Effector memory CD4-positive, alpha-beta T cell (primary cell): Measurements from ENCODE around the gene CAMK2A.

Experiments used
- DNase-seq, 3 donors: peaks; one replicate each; pipeline ENCODE4 v3.0.0-alpha.2; 2020
- H3K27ac ChIP-seq: 2 replicates; pipeline ENCODE4 v1.7.0; 2013; ENCODE audit warnings: mild to moderate bottlenecking, low read length, moderate library complexity; ENCODE audit not compliant: insufficient read depth, poor library complexity, severe bottlenecking
- H3K27me3 ChIP-seq: replicated peaks from 2 replicates; pipeline ENCODE4 v1.7.0; 2013; ENCODE audit warnings: mild to moderate bottlenecking, low read length; ENCODE audit not compliant: insufficient read depth, control insufficient read depth, poor library complexity, severe bottlenecking
- H3K36me3 ChIP-seq: 2 replicates; pipeline ENCODE4 v1.7.0; 2013; ENCODE audit warnings: mild to moderate bottlenecking, low read length, moderate library complexity; ENCODE audit not compliant: control insufficient read depth, insufficient read depth
- H3K4me1 ChIP-seq: 2 replicates; pipeline ENCODE4 v1.7.0; 2013; ENCODE audit warnings: low read length, mild to moderate bottlenecking; ENCODE audit not compliant: control insufficient read depth, insufficient read depth, poor library complexity, severe bottlenecking
- H3K4me3 ChIP-seq: 2 replicates; pipeline ENCODE4 v1.7.0; 2013; ENCODE audit warnings: low read length, low read depth, mild to moderate bottlenecking; ENCODE audit not compliant: insufficient read depth, poor library complexity, severe bottlenecking
- H3K9me3 ChIP-seq: 2 replicates; pipeline ENCODE4 v1.7.0; 2013; ENCODE audit warnings: mild to moderate bottlenecking, low read length, moderate library complexity; ENCODE audit not compliant: control insufficient read depth

The CAMK2A gene

GRCh38 chr5:150206098-150206778, 83.3 kb downstream of the CAMK2A start:
- no peaks in the 10 kb centered on the region for H3K9me3 ChIP-seq
- no peak overlapping the region for H3K4me3 ChIP-seq
- H3K4me1 ChIP-seq, result peaks cover 7% of the 10 kb centered on the region
- no peaks in the 10 kb centered on the region for H3K36me3 ChIP-seq
- no peak overlapping the region for H3K27ac ChIP-seq
- no peaks in the 10 kb centered on the region for H3K27me3 ChIP-seq
- no peak for DNase-seq

GRCh38 chr5:150204590-150204960, 85.0 kb downstream of the CAMK2A start:
- DNase-seq, result no peak
- H3K27ac ChIP-seq, result no peak overlapping the region
- H3K4me1 ChIP-seq, result peaks cover 7% of the 10 kb centered on the region
- no peak overlapping the region for H3K4me3 ChIP-seq
- no peaks in the 10 kb centered on the region for H3K27me3 ChIP-seq
- no peaks in the 10 kb centered on the region for H3K36me3 ChIP-seq
- no peaks in the 10 kb centered on the region for H3K9me3 ChIP-seq

- Histone ChIP-seq H3K36me3 (no peaks in the 10 kb centered on the region), H3K9me3 (no peaks in the 10 kb centered on the region), H3K4me1 (peaks cover 3% of the 10 kb centered on the region), H3K27ac (no peak overlapping the region), H3K27me3 (no peaks in the 10 kb centered on the region), H3K4me3 (no peak overlapping the region)
- DNase-seq, result no peak
These were observed 85.6 kb downstream of the CAMK2A start for GRCh38 chr5:150203832-150204589.

- no peak for DNase-seq
- Histone ChIP-seq H3K27me3 (no peaks in the 10 kb centered on the region), H3K36me3 (no peaks in the 10 kb centered on the region), H3K4me3 (no peak overlapping the region), H3K27ac (no peak overlapping the region), H3K9me3 (no peaks in the 10 kb centered on the region), H3K4me1 (no peaks in the 10 kb centered on the region)
These were observed 87.1 kb downstream of the CAMK2A start for GRCh38 chr5:150202501-150202900.

GRCh38 chr5:150197476-150197875, 92.1 kb downstream of the CAMK2A start:
- no peaks in the 10 kb centered on the region for H3K9me3 ChIP-seq
- no peak overlapping the region for H3K4me3 ChIP-seq

GRCh38 chr5:150196986-150197385, 92.6 kb downstream of the CAMK2A start:
- no peak overlapping the region for H3K27ac ChIP-seq
- H3K9me3 ChIP-seq, result no peaks in the 10 kb centered on the region
- no peak overlapping the region for H3K4me3 ChIP-seq
- H3K27me3 ChIP-seq, result no peaks in the 10 kb centered on the region
- DNase-seq, result no peak
- H3K36me3 ChIP-seq, result no peaks in the 10 kb centered on the region
- H3K4me1 ChIP-seq, result no peaks in the 10 kb centered on the region

More at GRCh38 chr5:150197476-150197875, 92.1 kb downstream of the CAMK2A start:
- no peak for DNase-seq
- no peaks in the 10 kb centered on the region for H3K36me3 ChIP-seq
- no peaks in the 10 kb centered on the region for H3K4me1 ChIP-seq
- no peaks in the 10 kb centered on the region for H3K27me3 ChIP-seq
- H3K27ac ChIP-seq, result no peak overlapping the region

- DNase-seq, result no peak
- no peaks in the 10 kb centered on the region for H3K9me3 ChIP-seq
- H3K4me3 ChIP-seq, result no peak overlapping the region
- H3K27me3 ChIP-seq, result no peaks in the 10 kb centered on the region
- no peaks in the 10 kb centered on the region for H3K36me3 ChIP-seq
- no peak overlapping the region for H3K27ac ChIP-seq
- no peaks in the 10 kb centered on the region for H3K4me1 ChIP-seq
These were observed 93.1 kb downstream of the CAMK2A start for GRCh38 chr5:150196514-150196913.

GRCh38 chr5:150195736-150196485, 93.7 kb downstream of the CAMK2A start:
- H3K9me3 ChIP-seq, result no peaks in the 10 kb centered on the region
- H3K27me3 ChIP-seq, result no peaks in the 10 kb centered on the region
- no peak overlapping the region for H3K27ac ChIP-seq
- no peak for DNase-seq
- H3K36me3 ChIP-seq, result no peaks in the 10 kb centered on the region
- H3K4me1 ChIP-seq, result no peaks in the 10 kb centered on the region
- H3K4me3 ChIP-seq, result no peak overlapping the region

GRCh38 chr5:150192462-150192861, 97.1 kb downstream of the CAMK2A start:
- no peaks in the 10 kb centered on the region for H3K27me3 ChIP-seq
- H3K4me1 ChIP-seq, result no peaks in the 10 kb centered on the region
- no peak for DNase-seq
- no peak overlapping the region for H3K27ac ChIP-seq
- no peaks in the 10 kb centered on the region for H3K9me3 ChIP-seq
- no peak overlapping the region for H3K4me3 ChIP-seq
- no peaks in the 10 kb centered on the region for H3K36me3 ChIP-seq

- Histone ChIP-seq H3K9me3 (no peaks in the 10 kb centered on the region), H3K27me3 (no peaks in the 10 kb centered on the region)
These were observed 98.6 kb downstream of the CAMK2A start for GRCh38 chr5:150190987-150191386.

More at GRCh38 chr5:150190987-150191386, 98.6 kb downstream of the CAMK2A start:
- no peaks in the 10 kb centered on the region for H3K36me3 ChIP-seq
- H3K4me1 ChIP-seq, result no peaks in the 10 kb centered on the region
- H3K27ac ChIP-seq, result no peak overlapping the region
- no peak overlapping the region for H3K4me3 ChIP-seq
- DNase-seq, result no peak
